Esophagus squamous epithelium (tissue), 5 donors: ENCODE measurements around the gene MRGPRF. TPM values are rescaled to one million over a fixed set of nuclear protein-coding genes. Genes with fewer than 3 reads are reported as not detected.

Experiments used
- DNase-seq: peaks from one replicate; lab custom pipeline; 2025; lab: John Stamatoyannopoulos, UW
- H3K27ac ChIP-seq, 4 donors: fragments of 200-600 bp; sonication (generic); one replicate each; pipeline ENCODE4 v1.5.1; 2016 to 2019; ENCODE audit warnings: mild to moderate bottlenecking in 1 of 4
- H3K27me3 ChIP-seq, 4 donors: fragments of 200-600 bp; sonication (generic); 1 replicate in 3 of 4; 2 replicates in 1 of 4; pipeline versions ENCODE4 v1.5.1 to v1.6.0; 2017 to 2021; ENCODE audit warnings: antibody characterized with exemption in 1 of 4
- H3K36me3 ChIP-seq, 3 donors: fragments of 200-600 bp; sonication (generic); one replicate each; pipeline ENCODE4 v1.5.1; 2016 to 2019
- H3K4me1 ChIP-seq, 3 donors: fragments of 200-600 bp; sonication (generic); one replicate each; pipeline ENCODE4 v1.5.1; 2017 to 2019
- H3K4me3 ChIP-seq, 4 donors: fragments of 200-600 bp; sonication (generic); 1 replicate in 3 of 4; 2 replicates in 1 of 4; pipeline ENCODE4 v1.5.1; 2016 to 2019; ENCODE audit warnings: mild to moderate bottlenecking in 2 of 4, moderate library complexity in 1 of 4
- H3K9me3 ChIP-seq, 3 donors: fragments of 200-600 bp; sonication (generic); one replicate each; pipeline ENCODE4 v1.5.1; 2016 to 2019
- CTCF ChIP-seq, 6 experiments: fragments of 450-650 bp in 4 of 6; fragments of 200-600 bp in 2 of 6; sonication (generic) in 2 of 6; IDR thresholded peaks; one replicate each; pipeline ENCODE4 v1.5.1; 2016 to 2019; ENCODE audit warnings: antibody characterized with exemption in 6 of 6, mild to moderate bottlenecking in 4 of 6, moderate library complexity in 4 of 6
- POLR2A ChIP-seq, 4 donors: fragments of 450-650 bp; IDR thresholded peaks; one replicate each; pipeline ENCODE4 v1.6.1; 2017; ENCODE audit warnings: antibody characterized with exemption in 4 of 4, mild to moderate bottlenecking in 4 of 4, moderate library complexity in 3 of 4
- WGBS, 2 donors: methylation state at CpG; one replicate each; pipeline ENCODE4 v1.1.5; 2018; 5-methylcytosine and 5-hydroxymethylcytosine counted together
- intact Hi-C: fragments of 100-400 bp; cut with DNase I; formaldehyde crosslinking; loops from one replicate; pipeline ENCODE4 v1.15.0; 2022
- total RNA-seq, 4 donors: library from RNA; depleted of rRNA; stranded (reverse); fragments of >200 nt; gene quantifications; one replicate each; pipeline ENCODE4 v1.1.0, GENCODE V29; 2016
- donor health status: DM: yes; HTN: yes; CAD: no.

The MRGPRF gene
- total RNA-seq, 4 donors from 2014 or later = 1.3 to 14.3 (median 6.1) TPM

- intact Hi-C loops = no loop called here
- no peak for DNase-seq
- Histone ChIP-seq H3K9me3 (no peaks in the 10 kb centered on the region), H3K27me3 (peaks cover 0 to 4% (median 0%) of the 10 kb centered on the region in 4 donors), H3K27ac (no peak overlapping the region), H3K4me1 (peaks cover 9 to 20% (median 10%) of the 10 kb centered on the region in 3 donors), H3K4me3 (no peak overlapping the region), H3K36me3 (no peaks in the 10 kb centered on the region)
- TF ChIP-seq CTCF (IDR thresholded peaks at IDR 0.05) (no peak), POLR2A (IDR thresholded peaks at IDR 0.05) (no peak)
- 71 to 94% methylated on average over 3 to 7 of the region's 9 CpGs for WGBS, 2 donors
Observed at GRCh38 chr11:68958211-68958610, 54.8 kb downstream of the MRGPRF start.

- WGBS, 2 donors = 51 to 76% methylated on average over 3 to 5 of the region's 12 CpGs
- Histone ChIP-seq H3K4me1 (peaks cover 9 to 20% (median 10%) of the 10 kb centered on the region in 3 donors), H3K36me3 (no peaks in the 10 kb centered on the region), H3K4me3 (no peak overlapping the region), H3K27me3 (peaks cover 0 to 4% (median 0%) of the 10 kb centered on the region in 4 donors), H3K9me3 (no peaks in the 10 kb centered on the region), H3K27ac (no peak overlapping the region)
- TF ChIP-seq CTCF (IDR thresholded peaks at IDR 0.05) (no peak), POLR2A (IDR thresholded peaks at IDR 0.05) (no peak)
- intact Hi-C loops = no loop called here
- DNase-seq = no peak
Observed at GRCh38 chr11:68956547-68957254, 56.3 kb downstream of the MRGPRF start.

- no peak for DNase-seq
- WGBS, 2 donors = 20% methylated on average over 1 of the region's 12 CpGs; no CpG with 5 or more reads in 1 of the 2 donors
- intact Hi-C loops = no loop called here
- H3K9me3 ChIP-seq = no peaks in the 10 kb centered on the region
- H3K27me3 ChIP-seq = peaks cover 0 to 4% (median 0%) of the 10 kb centered on the region in 4 donors
- H3K4me3 ChIP-seq = no peak overlapping the region
- no peak overlapping the region for H3K27ac ChIP-seq
- H3K4me1 ChIP-seq = peaks cover 9 to 20% (median 10%) of the 10 kb centered on the region in 3 donors
- TF ChIP-seq CTCF (IDR thresholded peaks at IDR 0.05) = no peak
- no peak for TF ChIP-seq POLR2A (IDR thresholded peaks at IDR 0.05)
- no peaks in the 10 kb centered on the region for H3K36me3 ChIP-seq
Observed at GRCh38 chr11:68956142-68956541, 56.9 kb downstream of the MRGPRF start.

- H3K36me3 ChIP-seq = no peaks in the 10 kb centered on the region
- no peak for TF ChIP-seq CTCF (IDR thresholded peaks at IDR 0.05)
- no peak for TF ChIP-seq POLR2A (IDR thresholded peaks at IDR 0.05)
- no peak for DNase-seq
- H3K9me3 ChIP-seq = no peaks in the 10 kb centered on the region
- 27 to 33% methylated on average over 1 to 3 of the region's 5 CpGs for WGBS, 2 donors
- H3K4me1 ChIP-seq = peaks cover 9 to 20% (median 10%) of the 10 kb centered on the region in 3 donors
- H3K4me3 ChIP-seq = peak overlapping the region in 1 of 4 donors; percentile 21
- H3K27ac ChIP-seq = no peak overlapping the region
- H3K27me3 ChIP-seq = peaks cover 0 to 4% (median 0%) of the 10 kb centered on the region in 4 donors
- intact Hi-C loops = no loop called here
Observed at GRCh38 chr11:68955607-68955958, 57.5 kb downstream of the MRGPRF start.

GRCh38 chr11:68954836-68955606, 58.0 kb downstream of the MRGPRF start:
- intact Hi-C loops = no loop called here
- Histone ChIP-seq H3K4me3 (peak overlapping the region in 1 of 4 donors; percentile 21), H3K27ac (no peak overlapping the region), H3K36me3 (no peaks in the 10 kb centered on the region), H3K9me3 (no peaks in the 10 kb centered on the region), H3K27me3 (peaks cover 0 to 4% (median 0%) of the 10 kb centered on the region in 4 donors), H3K4me1 (peaks cover 9 to 20% (median 10%) of the 10 kb centered on the region in 3 donors)
- TF ChIP-seq POLR2A (IDR thresholded peaks at IDR 0.05) (no peak), CTCF (IDR thresholded peaks at IDR 0.05) (no peak)
- DNase-seq = no peak
- 40 to 44% methylated on average over 5 to 6 of the region's 30 CpGs for WGBS, 2 donors
